Stimulated activated naive CD4-positive, alpha-beta T cell treated with Interleukin-2 at 50 U/mL for 16 hours (primary cell): ENCODE data around the gene ROBO1.

Experiments used
- DNase-seq: peaks from one replicate; lab custom pipeline; 2025; lab: John Stamatoyannopoulos, UW

The ROBO1 gene

GRCh38 chr3:78976200-78976599 is 791.6 kb downstream of the ROBO1 start:
- DNase-seq: no peak

GRCh38 chr3:78974181-78974790 is 793.5 kb downstream of the ROBO1 start:
- DNase-seq: no peak

GRCh38 chr3:78972617-78973301 is 795.0 kb downstream of the ROBO1 start:
- DNase-seq: no peak

GRCh38 chr3:78970656-78971055 is 797.1 kb downstream of the ROBO1 start:
- DNase-seq: no peak

- no peak for DNase-seq
These were observed 798.3 kb downstream of the ROBO1 start for GRCh38 chr3:78969483-78969882.

- no peak for DNase-seq
These were observed 800.7 kb downstream of the ROBO1 start for GRCh38 chr3:78967061-78967460.

- DNase-seq: no peak
These were observed 804.0 kb downstream of the ROBO1 start for GRCh38 chr3:78963771-78964170.

- no peak for DNase-seq
These were observed 810.3 kb downstream of the ROBO1 start for GRCh38 chr3:78957456-78957855.

GRCh38 chr3:78951342-78951945 is 816.4 kb downstream of the ROBO1 start:
- DNase-seq: no peak

- DNase-seq: no peak
These were observed 826.2 kb downstream of the ROBO1 start for GRCh38 chr3:78941587-78941986.

GRCh38 chr3:78940626-78941025 is 827.2 kb downstream of the ROBO1 start:
- DNase-seq: no peak

- DNase-seq: no peak
These were observed 827.7 kb downstream of the ROBO1 start for GRCh38 chr3:78940128-78940527.

- DNase-seq: no peak
These were observed 830.3 kb downstream of the ROBO1 start for GRCh38 chr3:78937475-78937874.

GRCh38 chr3:78927759-78928158 is 840.0 kb downstream of the ROBO1 start:
- no peak for DNase-seq

GRCh38 chr3:78926523-78926922 is 841.3 kb downstream of the ROBO1 start:
- no peak for DNase-seq

- no peak for DNase-seq
These were observed 843.1 kb downstream of the ROBO1 start for GRCh38 chr3:78924711-78925110.

- no peak for DNase-seq
These were observed 848.6 kb downstream of the ROBO1 start for GRCh38 chr3:78919021-78919755.

- no peak for DNase-seq
These were observed 849.3 kb downstream of the ROBO1 start for GRCh38 chr3:78918361-78919020.

- no peak for DNase-seq
These were observed 850.3 kb downstream of the ROBO1 start for GRCh38 chr3:78917536-78917935.

GRCh38 chr3:78913711-78914110 is 854.1 kb downstream of the ROBO1 start:
- DNase-seq: no peak

- no peak for DNase-seq
These were observed 855.1 kb downstream of the ROBO1 start for GRCh38 chr3:78912687-78913086.

- no peak for DNase-seq
These were observed 855.5 kb downstream of the ROBO1 start for GRCh38 chr3:78912259-78912658.
